OCI-LY1 (cell line): ENCODE data around the gene PCLO.
"Not testable (repeated sequence)": the region's sequence is repeated elsewhere in the genome, so short reads cannot be mapped to it uniquely, and the experiment has no call there.

Experiments used
- H2AFZ ChIP-seq: fragments of 200-600 bp; sonication (generic), shearing (Covaris generic); 2 replicates; pipeline ENCODE4 v1.6.0; 2014; ENCODE audit warnings: antibody characterized with exemption, mild to moderate bottlenecking, low read length
- H3F3A ChIP-seq: fragments of 200-600 bp; sonication (generic), shearing (Covaris generic); 2 replicates; pipeline ENCODE4 v1.6.0; 2014; ENCODE audit warnings: mild to moderate bottlenecking, antibody characterized with exemption, low read length, moderate library complexity; ENCODE audit not compliant: insufficient read depth
- H3K27ac ChIP-seq: fragments of 200-600 bp; sonication (generic); 2 replicates; pipeline ENCODE4 v1.5.1; 2014; ENCODE audit warnings: low read length, mixed run types, mild to moderate bottlenecking, low read depth; ENCODE audit not compliant: poor library complexity, severe bottlenecking
- H3K27me3 ChIP-seq: fragments of 200-600 bp; sonication (generic); 2 replicates; pipeline ENCODE4 v1.6.0; 2014; ENCODE audit warnings: antibody characterized with exemption, mild to moderate bottlenecking, low read length, moderate library complexity; ENCODE audit not compliant: insufficient read depth
- H3K36me3 ChIP-seq: fragments of 200-600 bp; sonication (generic); 2 replicates; pipeline ENCODE4 v1.6.1; 2014; ENCODE audit warnings: mild to moderate bottlenecking, antibody characterized with exemption, low read length, moderate library complexity, mixed read lengths; ENCODE audit not compliant: insufficient read depth
- H3K4me1 ChIP-seq: fragments of 200-600 bp; sonication (generic); 2 replicates; pipeline ENCODE4 v1.5.1; 2014; ENCODE audit warnings: mild to moderate bottlenecking, low read length, moderate library complexity; ENCODE audit not compliant: insufficient read depth, severe bottlenecking
- H3K4me2 ChIP-seq: fragments of 200-600 bp; sonication (generic), shearing (Covaris generic); 2 replicates; pipeline ENCODE4 v1.6.1; 2014; ENCODE audit warnings: low read length
- H3K4me3 ChIP-seq: fragments of 200-600 bp; sonication (generic); 2 replicates; pipeline ENCODE4 v1.5.1; 2014; ENCODE audit warnings: low read length, low read depth, mild to moderate bottlenecking, mixed read lengths; ENCODE audit not compliant: poor library complexity, severe bottlenecking
- H3K79me2 ChIP-seq: fragments of 200-600 bp; shearing (Covaris generic); 2 replicates; pipeline ENCODE4 v1.6.1; 2016; ENCODE audit warnings: mixed run types, low read length, mixed read lengths; ENCODE audit not compliant: insufficient read depth
- H3K9ac ChIP-seq: fragments of 200-600 bp; sonication (generic), shearing (Covaris generic); 2 replicates; pipeline ENCODE4 v1.6.1; 2014; ENCODE audit warnings: mild to moderate bottlenecking, low read length, mixed read lengths
- H3K9me2 ChIP-seq: fragments of 200-600 bp; sonication (generic), shearing (Covaris generic); 2 replicates; pipeline ENCODE4 v1.6.1; 2014; ENCODE audit warnings: low read depth, mild to moderate bottlenecking, low read length, mixed read lengths
- H3K9me3 ChIP-seq: fragments of 200-600 bp; shearing (Covaris generic); 2 replicates; pipeline ENCODE4 v1.6.1; 2014; ENCODE audit warnings: low read length, mixed read lengths
- H4K20me1 ChIP-seq: fragments of 200-600 bp; sonication (generic), shearing (Covaris generic); 2 replicates; pipeline ENCODE4 v1.6.0; 2016; ENCODE audit warnings: mild to moderate bottlenecking, low read length; ENCODE audit not compliant: insufficient read depth
- EZH2 ChIP-seq: fragments of 200-600 bp; sonication (generic), shearing (Covaris generic); IDR thresholded peaks from 2 replicates; pipeline ENCODE4 v1.8.0; 2017; ENCODE audit warnings: borderline replicate concordance, mixed run types, mild to moderate bottlenecking, antibody characterized with exemption, low read length, moderate library complexity, mixed read lengths
- TF ChIP-seq, protein P1 (sequence below): fragments of 200-600 bp; sonication (generic), shearing (Covaris generic); IDR thresholded peaks from 2 replicates; pipeline ENCODE4 v1.5.1; 2017; ENCODE audit warnings: mild to moderate bottlenecking, antibody characterized with exemption, low read length, moderate library complexity, mixed read lengths

Gene PCLO

GRCh38 chr7:83036721-83037380 lies 125.8 kb downstream of the PCLO start:
- no peak for TF ChIP-seq EZH2
- TF ChIP-seq, protein P1, sequence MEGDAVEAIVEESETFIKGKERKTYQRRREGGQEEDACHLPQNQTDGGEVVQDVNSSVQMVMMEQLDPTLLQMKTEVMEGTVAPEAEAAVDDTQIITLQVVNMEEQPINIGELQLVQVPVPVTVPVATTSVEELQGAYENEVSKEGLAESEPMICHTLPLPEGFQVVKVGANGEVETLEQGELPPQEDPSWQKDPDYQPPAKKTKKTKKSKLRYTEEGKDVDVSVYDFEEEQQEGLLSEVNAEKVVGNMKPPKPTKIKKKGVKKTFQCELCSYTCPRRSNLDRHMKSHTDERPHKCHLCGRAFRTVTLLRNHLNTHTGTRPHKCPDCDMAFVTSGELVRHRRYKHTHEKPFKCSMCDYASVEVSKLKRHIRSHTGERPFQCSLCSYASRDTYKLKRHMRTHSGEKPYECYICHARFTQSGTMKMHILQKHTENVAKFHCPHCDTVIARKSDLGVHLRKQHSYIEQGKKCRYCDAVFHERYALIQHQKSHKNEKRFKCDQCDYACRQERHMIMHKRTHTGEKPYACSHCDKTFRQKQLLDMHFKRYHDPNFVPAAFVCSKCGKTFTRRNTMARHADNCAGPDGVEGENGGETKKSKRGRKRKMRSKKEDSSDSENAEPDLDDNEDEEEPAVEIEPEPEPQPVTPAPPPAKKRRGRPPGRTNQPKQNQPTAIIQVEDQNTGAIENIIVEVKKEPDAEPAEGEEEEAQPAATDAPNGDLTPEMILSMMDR: no peak
- Histone ChIP-seq H2AFZ (no peak overlapping the region), H3K4me3 (no peak overlapping the region), H3K9me2 (no peaks in the 10 kb centered on the region), H3K36me3 (no peaks in the 10 kb centered on the region), H3K27me3 (no peaks in the 10 kb centered on the region), H3K4me2 (no peak overlapping the region), H3K4me1 (no peaks in the 10 kb centered on the region), H3F3A (no peaks in the 10 kb centered on the region), H4K20me1 (no peaks in the 10 kb centered on the region), H3K27ac (no peak overlapping the region), H3K9ac (no peak overlapping the region), H3K79me2 (no peaks in the 10 kb centered on the region), H3K9me3 (no peaks in the 10 kb centered on the region)

- Histone ChIP-seq H3K36me3 (no peaks in the 10 kb centered on the region), H3K27ac (no peak overlapping the region), H3K9me2 (no peaks in the 10 kb centered on the region), H3K4me2 (no peak overlapping the region), H3F3A (no peaks in the 10 kb centered on the region), H3K4me1 (no peaks in the 10 kb centered on the region), H3K9me3 (no peaks in the 10 kb centered on the region), H4K20me1 (no peaks in the 10 kb centered on the region), H3K79me2 (no peaks in the 10 kb centered on the region), H3K27me3 (no peaks in the 10 kb centered on the region), H3K4me3 (no peak overlapping the region), H3K9ac (no peak overlapping the region), H2AFZ (no peak overlapping the region)
- TF ChIP-seq, protein P1: no peak
These were observed 126.6 kb downstream of the PCLO start for GRCh38 chr7:83036130-83036529.

GRCh38 chr7:83032195-83032594 lies 130.5 kb downstream of the PCLO start:
- Histone ChIP-seq H3K4me2 (no peak overlapping the region), H3K4me3 (no peak overlapping the region), H3K9me3 (no peaks in the 10 kb centered on the region), H3K9ac (no peak overlapping the region), H3K9me2 (no peaks in the 10 kb centered on the region), H3K27ac (no peak overlapping the region), H3K27me3 (no peaks in the 10 kb centered on the region), H3F3A (no peaks in the 10 kb centered on the region), H2AFZ (no peak overlapping the region), H4K20me1 (no peaks in the 10 kb centered on the region), H3K79me2 (no peaks in the 10 kb centered on the region), H3K4me1 (no peaks in the 10 kb centered on the region), H3K36me3 (no peaks in the 10 kb centered on the region)
- TF ChIP-seq EZH2: no peak
- TF ChIP-seq, protein P1: no peak

- not testable (repeated sequence) for H3K4me1 ChIP-seq, H3K9ac ChIP-seq, H3K79me2 ChIP-seq, H4K20me1 ChIP-seq, H3F3A ChIP-seq, H2AFZ ChIP-seq, H3K27ac ChIP-seq, H3K9me2 ChIP-seq, H3K4me3 ChIP-seq, H3K4me2 ChIP-seq, H3K9me3 ChIP-seq, H3K36me3 ChIP-seq, H3K27me3 ChIP-seq
These were observed 138.6 kb downstream of the PCLO start for GRCh38 chr7:83023817-83024665.
